Mammary epithelial cell (primary cell): Measurements from ENCODE around the gene APCDD1.

Experiments used
- CTCF ChIP-seq, 2 donors: IDR thresholded peaks in 1 of 2; conservative IDR thresholded peaks in 1 of 2; 2 replicates each; pipeline ENCODE4 v1.5.1; 2011 to 2012; ENCODE audit warnings: inconsistent platforms in 2 of 2, low read length in 2 of 2, mild to moderate bottlenecking in 2 of 2, control low read depth in 1 of 2, low read depth in 1 of 2; ENCODE audit not compliant: insufficient read depth in 1 of 2; ENCODE audit errors: extremely low read depth in 1 of 2
- EZH2 ChIP-seq: IDR thresholded peaks from 2 replicates; pipeline ENCODE4 v1.6.1; 2012; ENCODE audit warnings: low read length, inconsistent platforms, borderline replicate concordance

- TF ChIP-seq CTCF (conservative IDR thresholded peaks at IDR 0.05 in 1 of 2, IDR thresholded peaks at IDR 0.05 in 1 of 2; ENCODE audit: extremely low read depth in 1 of 2, insufficient read depth in 1 of 2, low read depth in 1 of 2, low read length in 2 of 2): no peak
- TF ChIP-seq EZH2: no peak
These were observed 21.7 kb upstream of the APCDD1 start for GRCh38 chr18:10432781-10433180.
